GM12878 (cell line): Measurements from ENCODE around the gene TFPI2. TPM values are rescaled to one million over a fixed set of nuclear protein-coding genes. Genes with fewer than 3 reads are reported as not detected.

Experiments
- ATAC-seq: fragments of 200-7000 bp; cut with Tn5 transposase; 3 replicates; pipeline ENCODE4 v1.9.1; 2020; ENCODE audit warnings: mild to moderate bottlenecking, moderate library complexity
- BruUV-seq: library from RNA; stranded (reverse); fragments of 400-500 nt; replicated peaks from 2 replicates; lab custom pipeline; 2021; lab: Mats Ljungman, UMichigan
- CTCF ChIA-PET: fragments of 300-600 bp; sonication (Branson Sonifier 250); formaldehyde crosslinking; extraction: SDS; loops from one replicate; lab custom pipeline; 2021; ENCODE audit warnings: inconsistent platforms; lab: Yijun Ruan, JAX
- POLR2A ChIA-PET: fragments of 350-600 bp; formaldehyde crosslinking; extraction: SDS; loops from one replicate; lab custom pipeline; 2021; ENCODE audit warnings: inconsistent platforms; lab: Charles Lee
- RAD21 ChIA-PET: fragments of 300-600 bp; sonication (Branson Sonifier 250); formaldehyde crosslinking; loops from one replicate; lab custom pipeline; 2023; ENCODE audit warnings: antibody characterized with exemption; ENCODE audit not compliant: unreplicated experiment; lab: Charles Lee
- SMC1A ChIA-PET: fragments of 300-600 bp; sonication (Branson Sonifier 250); formaldehyde crosslinking; loops from one replicate; lab custom pipeline; 2023; ENCODE audit not compliant: unreplicated experiment, uncharacterized antibody; lab: Charles Lee
- DNase-seq: peaks from one replicate; pipeline ENCODE4 v3.0.0-alpha.2; 2011; ENCODE audit warnings: low read depth, low spot score
- FAIRE-seq: peaks from 3 replicates; lab custom pipeline; 2011; peaks lifted over from hg19 to GRCh38; lab: Jason Lieb, UNC
- H2AFZ ChIP-seq: 2 replicates; pipeline ENCODE4 v1.6.0; 2011; ENCODE audit warnings: low read depth, low read length, control low read depth; ENCODE audit not compliant: control insufficient read depth
- H3K27ac ChIP-seq: 2 replicates; pipeline ENCODE4 v1.5.1; 2011; ENCODE audit warnings: control low read depth; ENCODE audit not compliant: control insufficient read depth, insufficient read depth
- H3K27me3 ChIP-seq, 2 experiments: replicated peaks in 1 of 2; 2 replicates each; pipeline versions ENCODE4 v1.6.0 to v1.6.1; 2011; ENCODE audit warnings: low read length in 1 of 2; ENCODE audit not compliant: control insufficient read depth in 2 of 2, insufficient read depth in 2 of 2
- H3K36me3 ChIP-seq, 2 experiments: 2 replicates each; pipeline ENCODE4 v1.5.1; 2011; ENCODE audit warnings: low read length in 1 of 2; ENCODE audit not compliant: control insufficient read depth in 2 of 2, insufficient read depth in 2 of 2
- H3K4me1 ChIP-seq: 2 replicates; pipeline ENCODE4 v1.6.1; 2011; ENCODE audit warnings: mild to moderate bottlenecking, low read length, moderate library complexity, mixed read lengths; ENCODE audit not compliant: control insufficient read depth, insufficient read depth
- H3K4me2 ChIP-seq: 2 replicates; pipeline ENCODE4 v1.6.0; 2011; ENCODE audit warnings: control low read depth; ENCODE audit not compliant: control insufficient read depth, insufficient read depth
- H3K4me3 ChIP-seq: fragments of 200-600 bp; sonication (generic); 2 replicates; pipeline ENCODE4 v1.5.1; 2016
- H3K79me2 ChIP-seq: 2 replicates; pipeline ENCODE4 v1.6.0; 2011; ENCODE audit warnings: low read length; ENCODE audit not compliant: control insufficient read depth, insufficient read depth
- H3K9ac ChIP-seq: 2 replicates; pipeline ENCODE4 v1.8.0; 2011; ENCODE audit warnings: low read length, control low read depth, mixed read lengths; ENCODE audit not compliant: control insufficient read depth, insufficient read depth
- H3K9me3 ChIP-seq: replicated peaks from 3 replicates; pipeline ENCODE4 v1.5.1; 2011; ENCODE audit warnings: mild to moderate bottlenecking, low read length; ENCODE audit not compliant: control insufficient read depth, insufficient read depth
- H4K20me1 ChIP-seq: 2 replicates; pipeline ENCODE4 v1.6.0; 2011; ENCODE audit not compliant: control insufficient read depth, insufficient read depth
- BACH1 ChIP-seq: fragments of 450-650 bp; IDR thresholded peaks from 2 replicates; pipeline ENCODE4 v1.6.1; 2017; ENCODE audit warnings: mild to moderate bottlenecking, borderline replicate concordance
- BHLHE40 ChIP-seq, 2 experiments: fragments of 450-650 bp in 1 of 2; IDR thresholded peaks; 2 replicates each; pipeline ENCODE4 v1.6.1; 2011 to 2017; ENCODE audit warnings: low read depth in 2 of 2, borderline replicate concordance in 1 of 2, improper control_type of control experiment in 1 of 2, low read length in 1 of 2, mild to moderate bottlenecking in 1 of 2
- CBFB ChIP-seq: IDR thresholded peaks from 2 replicates; pipeline ENCODE4 v1.6.1; 2016; ENCODE audit warnings: antibody characterized with exemption, low read depth
- CBX5 ChIP-seq: sonication (generic); IDR thresholded peaks from 2 replicates; pipeline ENCODE4 v1.6.1; 2016; ENCODE audit warnings: low read depth, moderate library complexity, mild to moderate bottlenecking, inconsistent platforms
- IRF3 ChIP-seq: fragments of 450-650 bp; IDR thresholded peaks from 2 replicates; pipeline ENCODE4 v1.6.1; 2014; ENCODE audit warnings: mild to moderate bottlenecking
- MEF2A ChIP-seq: IDR thresholded peaks from 2 replicates; pipeline ENCODE4 v1.6.1; 2011; ENCODE audit warnings: low read depth, mild to moderate bottlenecking, low read length, moderate library complexity; ENCODE audit not compliant: insufficient read depth
- NFXL1 ChIP-seq: fragments of 450-650 bp; IDR thresholded peaks from 2 replicates; pipeline ENCODE4 v1.6.1; 2017; ENCODE audit warnings: antibody characterized with exemption, mild to moderate bottlenecking, borderline replicate concordance
- PBX3 ChIP-seq: IDR thresholded peaks from 2 replicates; pipeline ENCODE4 v1.6.1; 2011; ENCODE audit warnings: mild to moderate bottlenecking, low read depth, low read length, moderate library complexity; ENCODE audit not compliant: insufficient replicate concordance
- PKNOX1 ChIP-seq: fragments of 450-650 bp; IDR thresholded peaks from 2 replicates; pipeline ENCODE4 v1.6.1; 2016; ENCODE audit warnings: mild to moderate bottlenecking
- POLR2A ChIP-seq: IDR thresholded peaks from 2 replicates; pipeline ENCODE4 v1.6.1; 2011; ENCODE audit warnings: low read depth, mild to moderate bottlenecking, low read length
- POLR2AphosphoS5 ChIP-seq: IDR thresholded peaks from 2 replicates; pipeline ENCODE4 v1.6.1; 2011; ENCODE audit warnings: mild to moderate bottlenecking, low read length, inconsistent platforms
- PRDM15 ChIP-seq: fragments of 450-650 bp; formaldehyde crosslinking; IDR thresholded peaks from 2 replicates; pipeline ENCODE4 v1.4.0; 2020; ENCODE audit warnings: mild to moderate bottlenecking, moderate library complexity
- REST ChIP-seq: IDR thresholded peaks from 2 replicates; pipeline ENCODE4 v1.6.1; 2012; ENCODE audit warnings: mild to moderate bottlenecking, low read depth, low read length
- YBX1 ChIP-seq: fragments of 450-650 bp; IDR thresholded peaks from 2 replicates; pipeline ENCODE4 v1.6.1; 2016; ENCODE audit warnings: antibody characterized with exemption
- WGBS: methylation state at CpG from one replicate; pipeline ENCODE4 v1.1.6; 2016; ENCODE audit warnings: low lambda C conversion rate; ENCODE audit not compliant: insufficient replicate concordance, insufficient coverage; ENCODE audit errors: missing lambda C conversion rate; 5-methylcytosine and 5-hydroxymethylcytosine counted together
- in situ Hi-C: fragments of 300-500 bp; cut with MboI; formaldehyde crosslinking; loops from 9 replicates; pipeline ENCODE4 v1.14.3; 2018; ENCODE audit warnings: mixed read lengths
- intact Hi-C: fragments of 100-400 bp; cut with micrococcal nuclease; formaldehyde crosslinking; loops from one replicate; pipeline ENCODE4 v1.14.2; 2022; ENCODE audit not compliant: unreplicated experiment
- polyA plus RNA-seq, 11 experiments: library from polyadenylated mRNA; depleted of rRNA in 4 of 11; unstranded in 6 of 11; stranded (reverse) in 5 of 11; fragments of >200 nt; fragmentation: Nextera tagmentation in 4 of 11; fragmentation: Illumina TruSeq in 1 of 11; extraction: Ambion mirVana in 4 of 11; extraction: Trizol in 1 of 11; gene quantifications; 1 replicate in 1 of 11; 2 replicates in 10 of 11; pipeline versions ENCODE4 v1.2.1 to v1.2.3, GENCODE V29; 2011 to 2016; ENCODE audit warnings: inconsistent platforms in 2 of 11, missing spikeins in 2 of 11, low read depth in 1 of 11
- total RNA-seq, 4 experiments: library from RNA; depleted of rRNA in 3 of 4; stranded (reverse); fragments of >200 nt in 3 of 4; fragmentation: Illumina TruSeq in 1 of 4; extraction: Trizol in 1 of 4; gene quantifications; 2 replicates each; pipeline versions ENCODE4 v1.2.1 to v1.2.3, GENCODE V29; 2013 to 2021

TFPI2 gene
- total and polyA plus RNA-seq, 10 of the 15 experiments (the other 5 are each of a cell fraction or from before 2014, with no cell fraction given), result 0.07 to 1.1 (median 0.31) TPM; not detected in 5

GRCh38 chr7:93890041-93890463 lies 501 bp downstream of the TFPI2 start:
- Histone ChIP-seq H4K20me1 (no peaks in the 10 kb centered on the region), H3K27ac (no peak overlapping the region), H3K9ac (no peak overlapping the region), H3K27me3 (peaks cover 0 to 12% of the 10 kb centered on the region in 2 experiments; a peak in 3 of 4 replicates), H2AFZ (peak overlapping the region; percentile 52), H3K4me1 (no peaks in the 10 kb centered on the region), H3K9me3 (no peaks in the 10 kb centered on the region), H3K4me2 (peak overlapping the region; percentile 68), H3K36me3 (no peaks in the 10 kb centered on the region), H3K4me3 (peak overlapping the region; percentile 57), H3K79me2 (no peaks in the 10 kb centered on the region)
- no peak for DNase-seq
- ChIA-PET CTCF (interaction anchor here (1.2 to 4.3 kb wide), 2 partner anchors 13 to 16 kb away, joined by 4 to 13 read pairs; partner anchors contain the start of gene GNGT1), POLR2A (no interaction called here), SMC1A (interaction anchor here (0.7 to 1.7 kb wide), 3 partner anchors 9 to 151 kb away, joined by 3 to 4 read pairs (median 3); no protein-coding TSS in a partner anchor), RAD21 (no interaction called here)
- peak; percentile 71 for ATAC-seq
- intact Hi-C loops (no loop called here), in situ Hi-C loops (no loop called here)
- WGBS, result 21% methylated on average over 28 of the region's 28 CpGs
- FAIRE-seq, result no peak
- no TSS peak for BruUV-seq
- TF ChIP-seq REST, result no peak
- TF ChIP-seq PRDM15 (CRISPR knock-in tag), result no peak
- no peak for TF ChIP-seq BACH1
- TF ChIP-seq POLR2A, result no peak
- no peak for TF ChIP-seq POLR2AphosphoS5
- no peak for TF ChIP-seq MEF2A
- TF ChIP-seq PBX3, result no peak
- no peak for TF ChIP-seq CBFB
- TF ChIP-seq PKNOX1, result no peak
- TF ChIP-seq YBX1, result no peak
- TF ChIP-seq BHLHE40 (IDR thresholded peaks at IDR 0.05; ENCODE audit: borderline replicate concordance in 1 of 2, low read depth in 2 of 2, low read length in 1 of 2), result no peak
- TF ChIP-seq CBX5, result no peak
- no peak for TF ChIP-seq NFXL1
- no peak for TF ChIP-seq IRF3
